WTC11 (cell line): ENCODE data around the gene MAP1LC3A.

Experiments
- HMGA2 ChIP-seq: fragments of 250-450 bp; sonication (Bioruptor Pico); IDR thresholded peaks from 2 replicates; pipeline ENCODE4 v1.4.0; 2021; ENCODE audit warnings: mild to moderate bottlenecking, moderate library complexity
- JUN ChIP-seq: sonication (generic); formaldehyde crosslinking; IDR thresholded peaks from 2 replicates; pipeline ENCODE4 v1.8.0; 2023; ENCODE audit warnings: mild to moderate bottlenecking, missing genetic modification reagents
- SMAD4 ChIP-seq: sonication (generic); formaldehyde crosslinking; IDR thresholded peaks from 2 replicates; pipeline ENCODE4 v1.8.0; 2022; ENCODE audit warnings: mild to moderate bottlenecking, missing genetic modification reagents
- ZNF219 ChIP-seq: sonication (generic); formaldehyde crosslinking; IDR thresholded peaks from 2 replicates; pipeline ENCODE4 v1.8.0; 2023; ENCODE audit warnings: missing genetic modification reagents, mild to moderate bottlenecking, borderline replicate concordance
- ZNF263 ChIP-seq: sonication (generic); formaldehyde crosslinking; IDR thresholded peaks from 2 replicates; pipeline ENCODE4 v1.8.1; 2022; ENCODE audit warnings: low read depth, mild to moderate bottlenecking, moderate library complexity, missing genetic modification reagents
- TF ChIP-seq, protein P1 (sequence below): fragments of 200-600 bp; IDR thresholded peaks from 2 replicates; pipeline ENCODE4 v1.8.0; 2022; ENCODE audit warnings: antibody characterized with exemption
- TF ChIP-seq, protein P2 (sequence below): sonication (generic); formaldehyde crosslinking; IDR thresholded peaks from 2 replicates; pipeline ENCODE4 v1.8.0; 2022; ENCODE audit warnings: mild to moderate bottlenecking, missing genetic modification reagents
- TF ChIP-seq, protein P3 (sequence below): sonication (generic); formaldehyde crosslinking; IDR thresholded peaks from 2 replicates; pipeline ENCODE4 v1.8.0; 2023; ENCODE audit warnings: missing genetic modification reagents
- TF ChIP-seq, protein P4 (sequence below): sonication (generic); formaldehyde crosslinking; IDR thresholded peaks from 2 replicates; pipeline ENCODE4 v1.8.1; 2023; ENCODE audit warnings: mild to moderate bottlenecking, missing genetic modification reagents

DNA sequence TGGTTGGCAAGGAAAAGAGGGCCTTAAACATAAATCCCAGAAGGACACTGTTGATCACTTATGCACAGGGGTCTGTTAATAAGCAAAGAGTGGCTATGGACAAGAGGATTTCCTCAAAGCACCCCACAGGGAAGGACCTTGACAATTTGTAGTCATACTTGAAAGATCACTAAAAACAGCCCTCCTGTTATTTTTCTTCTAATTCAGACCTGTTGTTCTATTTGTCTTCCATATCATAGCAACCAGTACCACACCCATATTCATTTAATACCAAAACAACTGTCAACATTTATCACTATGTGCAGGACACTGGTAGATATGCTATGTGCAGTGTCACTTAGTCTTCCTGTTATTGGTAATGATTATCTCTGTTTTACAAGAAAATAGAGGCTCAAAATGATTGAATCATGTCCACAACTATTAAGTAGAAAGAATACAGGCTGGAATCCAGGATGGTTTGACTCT lies 45.5 kb upstream of the MAP1LC3A start:
- TF ChIP-seq, protein P1, sequence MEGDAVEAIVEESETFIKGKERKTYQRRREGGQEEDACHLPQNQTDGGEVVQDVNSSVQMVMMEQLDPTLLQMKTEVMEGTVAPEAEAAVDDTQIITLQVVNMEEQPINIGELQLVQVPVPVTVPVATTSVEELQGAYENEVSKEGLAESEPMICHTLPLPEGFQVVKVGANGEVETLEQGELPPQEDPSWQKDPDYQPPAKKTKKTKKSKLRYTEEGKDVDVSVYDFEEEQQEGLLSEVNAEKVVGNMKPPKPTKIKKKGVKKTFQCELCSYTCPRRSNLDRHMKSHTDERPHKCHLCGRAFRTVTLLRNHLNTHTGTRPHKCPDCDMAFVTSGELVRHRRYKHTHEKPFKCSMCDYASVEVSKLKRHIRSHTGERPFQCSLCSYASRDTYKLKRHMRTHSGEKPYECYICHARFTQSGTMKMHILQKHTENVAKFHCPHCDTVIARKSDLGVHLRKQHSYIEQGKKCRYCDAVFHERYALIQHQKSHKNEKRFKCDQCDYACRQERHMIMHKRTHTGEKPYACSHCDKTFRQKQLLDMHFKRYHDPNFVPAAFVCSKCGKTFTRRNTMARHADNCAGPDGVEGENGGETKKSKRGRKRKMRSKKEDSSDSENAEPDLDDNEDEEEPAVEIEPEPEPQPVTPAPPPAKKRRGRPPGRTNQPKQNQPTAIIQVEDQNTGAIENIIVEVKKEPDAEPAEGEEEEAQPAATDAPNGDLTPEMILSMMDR: no peak
- TF ChIP-seq, protein P2, sequence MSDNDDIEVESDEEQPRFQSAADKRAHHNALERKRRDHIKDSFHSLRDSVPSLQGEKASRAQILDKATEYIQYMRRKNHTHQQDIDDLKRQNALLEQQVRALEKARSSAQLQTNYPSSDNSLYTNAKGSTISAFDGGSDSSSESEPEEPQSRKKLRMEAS (CRISPR knock-in tag): no peak
- TF ChIP-seq SMAD4 (no peak), ZNF263 (no peak), HMGA2 (CRISPR knock-in tag) (no peak), JUN (CRISPR knock-in tag) (no peak), ZNF219 (CRISPR knock-in tag) (no peak)
- TF ChIP-seq, protein P3, sequence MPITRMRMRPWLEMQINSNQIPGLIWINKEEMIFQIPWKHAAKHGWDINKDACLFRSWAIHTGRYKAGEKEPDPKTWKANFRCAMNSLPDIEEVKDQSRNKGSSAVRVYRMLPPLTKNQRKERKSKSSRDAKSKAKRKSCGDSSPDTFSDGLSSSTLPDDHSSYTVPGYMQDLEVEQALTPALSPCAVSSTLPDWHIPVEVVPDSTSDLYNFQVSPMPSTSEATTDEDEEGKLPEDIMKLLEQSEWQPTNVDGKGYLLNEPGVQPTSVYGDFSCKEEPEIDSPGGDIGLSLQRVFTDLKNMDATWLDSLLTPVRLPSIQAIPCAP (CRISPR knock-in tag): no peak
- TF ChIP-seq, protein P4, sequence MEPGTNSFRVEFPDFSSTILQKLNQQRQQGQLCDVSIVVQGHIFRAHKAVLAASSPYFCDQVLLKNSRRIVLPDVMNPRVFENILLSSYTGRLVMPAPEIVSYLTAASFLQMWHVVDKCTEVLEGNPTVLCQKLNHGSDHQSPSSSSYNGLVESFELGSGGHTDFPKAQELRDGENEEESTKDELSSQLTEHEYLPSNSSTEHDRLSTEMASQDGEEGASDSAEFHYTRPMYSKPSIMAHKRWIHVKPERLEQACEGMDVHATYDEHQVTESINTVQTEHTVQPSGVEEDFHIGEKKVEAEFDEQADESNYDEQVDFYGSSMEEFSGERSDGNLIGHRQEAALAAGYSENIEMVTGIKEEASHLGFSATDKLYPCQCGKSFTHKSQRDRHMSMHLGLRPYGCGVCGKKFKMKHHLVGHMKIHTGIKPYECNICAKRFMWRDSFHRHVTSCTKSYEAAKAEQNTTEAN: no peak
